ENCODE results near the gene ARRB1. TPM values are rescaled to one million over a fixed set of nuclear protein-coding genes. Genes with fewer than 3 reads are reported as not detected.

Gene ARRB1
- polyA plus RNA-seq, 4 donors, result 20.0 to 41.5 (median 31.1) TPM

- Histone ChIP-seq H3K9me3 (ENCODE audit: control insufficient read depth in 2 of 2, insufficient read depth in 1 of 2, low read depth in 1 of 2, low read length in 1 of 2) (no peaks in the 10 kb centered on the region), H3K27ac (ENCODE audit: low read depth in 1 of 3, low read length in 2 of 3) (peak overlapping the region in 2 of 3 donors; percentile 15 to 37), H3K4me1 (ENCODE audit: control insufficient read depth in 3 of 3, insufficient read depth in 2 of 3, low read depth in 1 of 3, low read length in 2 of 3) (peaks cover 0 to 23% (median 3%) of the 10 kb centered on the region in 3 donors), H3K27me3 (ENCODE audit: control insufficient read depth in 3 of 3, insufficient read depth in 3 of 3, low read length in 3 of 3) (no peaks in the 10 kb centered on the region), H3K36me3 (ENCODE audit: control insufficient read depth in 3 of 3, insufficient read depth in 2 of 3, low read depth in 1 of 3, low read length in 3 of 3) (no peaks in the 10 kb centered on the region), H3K4me3 (ENCODE audit: low read depth in 1 of 3, low read length in 3 of 3) (no peak overlapping the region)
- DNase-seq (peak; percentile 77 to 80), FAIRE-seq (no peak)
- WGBS, 3 donors, result 26 to 27% (median 26%) methylated on average over 9 of the region's 9 CpGs
Measured at GRCh38 chr11:75388386-75389275, 37.2 kb upstream of the ARRB1 start.

DNA sequence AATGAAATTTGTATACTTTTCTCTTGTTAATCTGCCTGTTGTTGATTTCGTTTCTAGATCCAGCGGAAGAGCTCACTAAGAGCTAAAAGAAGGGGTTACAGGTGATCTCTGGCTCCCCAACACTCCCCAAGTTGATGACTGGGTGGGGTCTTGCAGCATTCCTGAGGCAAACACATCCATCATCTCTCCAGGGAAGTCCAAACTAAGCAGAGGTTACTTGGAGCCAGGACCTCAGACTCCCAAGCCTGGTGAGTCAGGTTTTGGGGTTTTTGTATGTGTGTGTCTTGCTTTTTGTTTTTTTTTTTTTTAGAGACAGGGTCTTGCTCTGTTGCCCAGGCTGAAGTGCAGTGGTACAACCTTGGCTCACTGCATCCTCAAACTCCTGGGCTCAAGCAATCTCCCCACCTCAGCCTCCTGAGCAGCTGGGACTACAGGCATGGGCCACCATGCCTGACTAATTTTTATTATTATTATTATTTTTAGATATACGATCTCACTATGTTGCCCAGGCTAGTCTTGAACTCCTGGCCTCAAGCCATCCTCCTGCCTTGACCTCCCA lies 36.4 kb upstream of the ARRB1 start:
- H3K4me1 ChIP-seq (ENCODE audit: control insufficient read depth in 3 of 3, insufficient read depth in 2 of 3, low read depth in 1 of 3, low read length in 2 of 3), result peaks cover 0 to 23% (median 3%) of the 10 kb centered on the region in 3 donors
- no peak for DNase-seq
- no peak overlapping the region for H3K27ac ChIP-seq (ENCODE audit: low read depth in 1 of 3, low read length in 2 of 3)
- H3K36me3 ChIP-seq (ENCODE audit: control insufficient read depth in 3 of 3, insufficient read depth in 2 of 3, low read depth in 1 of 3, low read length in 3 of 3), result no peaks in the 10 kb centered on the region
- FAIRE-seq, result no peak
- H3K9me3 ChIP-seq (ENCODE audit: control insufficient read depth in 2 of 2, insufficient read depth in 1 of 2, low read depth in 1 of 2, low read length in 1 of 2), result no peaks in the 10 kb centered on the region
- no peak overlapping the region for H3K4me3 ChIP-seq (ENCODE audit: low read depth in 1 of 3, low read length in 3 of 3)
- WGBS, 3 donors, result 66 to 73% (median 71%) methylated on average over 3 of the region's 3 CpGs
- no peaks in the 10 kb centered on the region for H3K27me3 ChIP-seq (ENCODE audit: control insufficient read depth in 3 of 3, insufficient read depth in 3 of 3, low read length in 3 of 3)

DNA sequence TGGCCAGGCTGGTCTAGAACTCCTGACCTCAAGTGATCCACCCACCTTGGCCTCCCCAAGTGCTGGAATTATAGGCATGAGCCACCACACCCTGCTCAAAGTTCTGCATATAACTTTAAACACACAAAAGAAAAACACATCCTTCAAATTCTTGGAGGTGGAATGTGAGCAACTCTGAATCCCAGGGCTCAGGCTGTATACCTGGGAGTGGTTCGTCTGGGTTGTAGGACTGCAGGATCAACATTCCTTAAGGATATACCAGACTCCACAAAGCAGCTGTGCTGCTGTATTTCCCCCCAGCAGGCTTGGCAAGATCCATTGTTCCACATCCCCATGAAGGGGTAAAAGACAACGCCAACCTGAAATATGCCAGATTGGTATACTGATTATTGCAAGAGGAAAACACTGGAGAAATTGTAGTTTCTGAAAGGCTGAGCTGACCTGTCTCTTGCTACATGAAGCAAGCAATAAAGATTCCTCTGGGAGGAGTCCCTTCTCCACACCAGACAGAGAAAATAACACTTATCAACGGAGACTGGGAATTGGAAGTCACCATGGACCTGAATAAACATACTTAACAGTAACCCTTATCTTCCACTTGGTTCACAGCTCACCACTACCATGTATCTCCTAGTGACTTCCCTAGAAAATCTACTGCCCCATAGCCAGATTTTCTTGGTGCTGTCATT lies 35.6 kb upstream of the ARRB1 start:
- Histone ChIP-seq H3K4me3 (ENCODE audit: low read depth in 1 of 3, low read length in 3 of 3) (no peak overlapping the region), H3K4me1 (ENCODE audit: control insufficient read depth in 3 of 3, insufficient read depth in 2 of 3, low read depth in 1 of 3, low read length in 2 of 3) (peaks cover 0 to 23% (median 3%) of the 10 kb centered on the region in 3 donors), H3K9me3 (ENCODE audit: control insufficient read depth in 2 of 2, insufficient read depth in 1 of 2, low read depth in 1 of 2, low read length in 1 of 2) (no peaks in the 10 kb centered on the region), H3K36me3 (ENCODE audit: control insufficient read depth in 3 of 3, insufficient read depth in 2 of 3, low read depth in 1 of 3, low read length in 3 of 3) (no peaks in the 10 kb centered on the region), H3K27me3 (ENCODE audit: control insufficient read depth in 3 of 3, insufficient read depth in 3 of 3, low read length in 3 of 3) (no peaks in the 10 kb centered on the region), H3K27ac (ENCODE audit: low read depth in 1 of 3, low read length in 2 of 3) (peak overlapping the region in 1 of 3 donors; percentile 65)
- DNase-seq, result peak; percentile 57 to 73
- 23 to 45% (median 34%) methylated on average over 3 of the region's 3 CpGs for WGBS, 3 donors
- FAIRE-seq, result no peak

- WGBS, 3 donors, result 15 to 21% (median 16%) methylated on average over 24 of the region's 24 CpGs
Measured at GRCh38 chr11:75384438-75385080, 33.1 kb upstream of the ARRB1 start.

DNA sequence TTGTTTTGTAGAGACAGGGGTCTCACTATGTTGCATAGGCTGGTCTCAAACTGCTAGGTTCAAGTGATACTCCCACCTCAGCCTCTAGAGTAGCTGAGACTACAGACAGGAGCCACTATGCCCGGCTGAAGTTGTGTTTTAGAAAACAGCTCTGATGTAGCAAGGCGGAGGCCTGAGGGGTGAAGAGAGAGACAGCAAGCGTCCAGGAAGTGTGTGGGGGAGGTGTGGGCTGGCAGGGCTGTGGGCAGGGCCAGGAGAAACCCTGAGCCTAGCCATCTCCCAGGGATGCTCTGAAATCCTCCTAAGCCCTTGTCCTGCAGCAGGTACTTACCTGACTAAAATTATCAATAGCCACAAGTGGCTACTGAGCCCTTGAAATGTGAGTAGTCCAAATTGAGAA lies 31.8 kb upstream of the ARRB1 start:
- Histone ChIP-seq H3K4me3 (ENCODE audit: low read depth in 1 of 3, low read length in 3 of 3) (no peak overlapping the region), H3K27me3 (ENCODE audit: control insufficient read depth in 3 of 3, insufficient read depth in 3 of 3, low read length in 3 of 3) (no peaks in the 10 kb centered on the region), H3K4me1 (ENCODE audit: control insufficient read depth in 3 of 3, insufficient read depth in 2 of 3, low read depth in 1 of 3, low read length in 2 of 3) (peaks cover 4 to 44% (median 9%) of the 10 kb centered on the region in 3 donors), H3K27ac (ENCODE audit: low read depth in 1 of 3, low read length in 2 of 3) (no peak overlapping the region), H3K9me3 (ENCODE audit: control insufficient read depth in 2 of 2, insufficient read depth in 1 of 2, low read depth in 1 of 2, low read length in 1 of 2) (no peaks in the 10 kb centered on the region), H3K36me3 (ENCODE audit: control insufficient read depth in 3 of 3, insufficient read depth in 2 of 3, low read depth in 1 of 3, low read length in 3 of 3) (no peaks in the 10 kb centered on the region)
- DNase-seq (no peak), FAIRE-seq (no peak)
- WGBS, 3 donors, result 76 to 80% (median 79%) methylated on average over 3 of the region's 3 CpGs

More at GRCh38 chr11:75384438-75385080, 33.1 kb upstream of the ARRB1 start:
- H3K9me3 ChIP-seq (ENCODE audit: control insufficient read depth in 2 of 2, insufficient read depth in 1 of 2, low read depth in 1 of 2, low read length in 1 of 2), result no peaks in the 10 kb centered on the region
- no peak overlapping the region for H3K4me3 ChIP-seq (ENCODE audit: low read depth in 1 of 3, low read length in 3 of 3)
- H3K36me3 ChIP-seq (ENCODE audit: control insufficient read depth in 3 of 3, insufficient read depth in 2 of 3, low read depth in 1 of 3, low read length in 3 of 3), result no peaks in the 10 kb centered on the region
- DNase-seq (peak; percentile 77 to 89), FAIRE-seq (no peak)
- no peak overlapping the region for H3K27ac ChIP-seq (ENCODE audit: low read depth in 1 of 3, low read length in 2 of 3)
- no peaks in the 10 kb centered on the region for H3K27me3 ChIP-seq (ENCODE audit: control insufficient read depth in 3 of 3, insufficient read depth in 3 of 3, low read length in 3 of 3)
- H3K4me1 ChIP-seq (ENCODE audit: control insufficient read depth in 3 of 3, insufficient read depth in 2 of 3, low read depth in 1 of 3, low read length in 2 of 3), result peaks cover 4 to 40% (median 7%) of the 10 kb centered on the region in 3 donors

DNA sequence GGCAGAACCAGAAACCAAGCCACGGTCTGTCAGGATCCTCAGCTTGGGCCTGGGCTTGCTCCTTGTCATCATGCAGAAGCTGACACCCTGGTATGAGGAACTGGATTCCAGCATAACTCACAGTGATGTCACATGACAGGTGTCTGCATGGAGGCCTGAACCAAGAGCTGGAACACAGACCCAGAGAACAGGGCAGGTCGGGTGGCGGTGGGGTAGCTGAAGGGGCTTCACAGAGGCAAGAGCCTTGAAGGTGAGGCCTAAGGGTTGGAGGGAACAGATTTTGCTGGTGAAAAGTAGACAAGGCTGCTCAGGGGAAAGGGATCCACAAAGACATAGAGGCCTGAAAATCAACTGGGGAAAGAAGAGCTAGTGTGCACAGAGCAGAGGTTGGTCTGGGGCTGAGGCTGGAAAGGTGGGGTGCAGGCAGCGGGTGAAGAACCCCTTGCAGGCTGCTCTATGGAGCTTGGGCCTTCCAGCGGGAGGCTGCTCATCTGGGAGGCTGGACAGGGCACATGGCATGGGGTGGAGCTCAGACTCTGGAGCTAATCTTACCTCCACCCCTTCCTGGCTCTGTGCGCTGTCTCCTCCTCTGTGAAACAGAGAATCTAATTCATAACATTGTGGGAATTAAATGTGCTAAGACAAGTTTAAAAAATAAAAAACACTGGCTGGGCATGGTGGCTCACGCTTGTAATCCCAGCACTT lies 29.4 kb upstream of the ARRB1 start:
- 29 to 67% (median 39%) methylated on average over 7 of the region's 7 CpGs for WGBS, 3 donors
- H3K36me3 ChIP-seq (ENCODE audit: control insufficient read depth in 3 of 3, insufficient read depth in 2 of 3, low read depth in 1 of 3, low read length in 3 of 3), result no peaks in the 10 kb centered on the region

GRCh38 chr11:75380245-75380644 lies 28.8 kb upstream of the ARRB1 start:
- DNase-seq (peak in 1 of 2 donors; percentile 53), FAIRE-seq (no peak)
- H3K4me1 ChIP-seq (ENCODE audit: control insufficient read depth in 3 of 3, insufficient read depth in 2 of 3, low read depth in 1 of 3, low read length in 2 of 3), result peaks cover 4 to 28% (median 9%) of the 10 kb centered on the region in 3 donors
- H3K27ac ChIP-seq (ENCODE audit: low read depth in 1 of 3, low read length in 2 of 3), result peak overlapping the region; percentile 25 to 85 (median 53)
- no peaks in the 10 kb centered on the region for H3K36me3 ChIP-seq (ENCODE audit: control insufficient read depth in 3 of 3, insufficient read depth in 2 of 3, low read depth in 1 of 3, low read length in 3 of 3)
- no peaks in the 10 kb centered on the region for H3K27me3 ChIP-seq (ENCODE audit: control insufficient read depth in 3 of 3, insufficient read depth in 3 of 3, low read length in 3 of 3)
- 30 to 65% (median 50%) methylated on average over 2 of the region's 2 CpGs for WGBS, 3 donors
- no peaks in the 10 kb centered on the region for H3K9me3 ChIP-seq (ENCODE audit: control insufficient read depth in 2 of 2, insufficient read depth in 1 of 2, low read depth in 1 of 2, low read length in 1 of 2)
- no peak overlapping the region for H3K4me3 ChIP-seq (ENCODE audit: low read depth in 1 of 3, low read length in 3 of 3)

More for the DNA sequence above, 29.4 kb upstream of the ARRB1 start:
- no peaks in the 10 kb centered on the region for H3K27me3 ChIP-seq (ENCODE audit: control insufficient read depth in 3 of 3, insufficient read depth in 3 of 3, low read length in 3 of 3)
- no peaks in the 10 kb centered on the region for H3K9me3 ChIP-seq (ENCODE audit: control insufficient read depth in 2 of 2, insufficient read depth in 1 of 2, low read depth in 1 of 2, low read length in 1 of 2)
- FAIRE-seq (no peak), DNase-seq (peak; percentile 79 to 85)
- H3K27ac ChIP-seq (ENCODE audit: low read depth in 1 of 3, low read length in 2 of 3), result peak overlapping the region; percentile 53 to 85 (median 75)
- H3K4me3 ChIP-seq (ENCODE audit: low read depth in 1 of 3, low read length in 3 of 3), result no peak overlapping the region
- H3K4me1 ChIP-seq (ENCODE audit: control insufficient read depth in 3 of 3, insufficient read depth in 2 of 3, low read depth in 1 of 3, low read length in 2 of 3), result peaks cover 4 to 28% (median 9%) of the 10 kb centered on the region in 3 donors
